Heart right ventricle (tissue), 16 donors: Measurements from ENCODE around the gene ANKRD16. TPM values are rescaled to one million over a fixed set of nuclear protein-coding genes. Genes with fewer than 3 reads are reported as not detected.
A peak's percentile ranks its signal among the peaks of the same experiment; 100 is the strongest.

Experiments used
- ATAC-seq, 8 donors: fragments of 200-7000 bp; cut with Tn5 transposase; one replicate each; pipeline ENCODE4 v1.9.1; 2020; ENCODE audit warnings: mild to moderate bottlenecking in 8 of 8, moderate library complexity in 8 of 8, moderate number of reproducible peaks in 1 of 8
- DNase-seq, 2 donors: peaks; one replicate each; pipeline ENCODE4 v3.0.0-alpha.2; 2020
- H3K27ac ChIP-seq, 10 donors: fragments of 200-600 bp; sonication (generic) in 2 of 10; one replicate each; pipeline versions ENCODE4 v1.5.0 to v1.8.0; 2020 to 2022; ENCODE audit warnings: mild to moderate bottlenecking in 3 of 10
- H3K27me3 ChIP-seq, 7 donors: fragments of 200-600 bp; one replicate each; pipeline ENCODE4 v1.8.0; 2021 to 2022; ENCODE audit warnings: mild to moderate bottlenecking in 2 of 7
- H3K36me3 ChIP-seq, 9 donors: fragments of 200-600 bp; sonication (generic) in 1 of 9; one replicate each; pipeline versions ENCODE4 v1.5.0 to v1.8.0; 2020 to 2022; ENCODE audit warnings: mild to moderate bottlenecking in 2 of 9
- H3K4me1 ChIP-seq, 9 donors: fragments of 200-600 bp; sonication (generic) in 1 of 9; one replicate each; pipeline versions ENCODE4 v1.5.0 to v1.8.0; 2020 to 2022; ENCODE audit warnings: mild to moderate bottlenecking in 4 of 9
- H3K4me3 ChIP-seq, 10 donors: fragments of 200-600 bp; sonication (generic) in 2 of 10; one replicate each; pipeline versions ENCODE4 v1.5.0 to v1.8.0; 2020 to 2022; ENCODE audit warnings: mild to moderate bottlenecking in 7 of 10, moderate library complexity in 2 of 10
- H3K9me3 ChIP-seq, 11 donors: fragments of 200-600 bp in 10 of 11; sonication (generic) in 2 of 11; one replicate each; pipeline versions ENCODE4 v1.5.0 to v1.8.0; 2013 to 2022; ENCODE audit warnings: mild to moderate bottlenecking in 2 of 11, control low read depth in 1 of 11, moderate library complexity in 1 of 11
- WGBS, 2 donors: extraction: QIAGEN DNeasy Blood & Tissue Kit; methylation state at CpG; one replicate each; pipeline ENCODE4 v1.1.7; 2013; ENCODE audit warnings: inconsistent platforms in 1 of 2; 5-methylcytosine and 5-hydroxymethylcytosine counted together
- intact Hi-C, 10 donors: fragments of 100-400 bp; cut with DNase I; formaldehyde crosslinking; loops; one replicate each; pipeline versions ENCODE4 v1.11.1 to v1.14.2; 2022
- polyA plus RNA-seq, 2 donors: library from polyadenylated mRNA; stranded (reverse); fragments of 200-250 nt; gene quantifications; one replicate each; pipeline ENCODE4 v1.2.3, GENCODE V29; 2013
- total RNA-seq, 10 donors: library from RNA; stranded (reverse); fragmentation: NEBNext Ultra II Directional in 3 of 10; extraction: Animal tissue kit (Norgen Biotek cat#: 25700) in 3 of 10; gene quantifications; one replicate each; pipeline versions ENCODE4 v1.2.1 to v1.2.4, GENCODE V29; 2021 to 2023
- TF ChIP-seq, protein P1 (sequence below), 9 donors: fragments of 200-600 bp; sonication (generic) in 2 of 9; IDR thresholded peaks; one replicate each; pipeline versions ENCODE4 v1.5.0 to v1.8.0; 2021 to 2022; ENCODE audit warnings: antibody characterized with exemption in 9 of 9, mild to moderate bottlenecking in 5 of 9, moderate library complexity in 1 of 9
- donor health status: Arrhythmogenic right ventricular cardiomyopathy.
- donor health status: ischemic (EF 13 %, LVEDD 7.1; RV severe dilation, severe dysfunction).
- donor health status: healthy with polysubstance abuse.
- donor health status: DM: no; HTN: yes; CAD: no.
- donor health status: DM: no; HTN: no; CAD: no.
- donor health status: ischemic (EF 25% LVEDD 6.9; RV normal size, moderate dysfunction).
- donor health status: ischemic (EF 25% LVEDD 5.7; RV mildly dilated, moderate dysfunction).
- donor health status: healthy.
- donor health status: DM: yes; HTN: yes; CAD: no.
- donor health status: Ischemic cardiomyopathy.
- donor health status: ischemic (EF 35%, LVEDD 5.7; RV mildly dilated, moderate dysfunction).
- donor health status: nonischemic (EF 11% LVEDD 7.7; RV severe dilation, severe dysfunction).
- donor health status: DM: yes; HTN: yes; CAD: no.
- donor health status: PGD.
- donor health status: ischemic (EF 29% LVEDD 5.4; RV normal size, mild dysfunction).
- donor health status: nonischemic (EF 23%, LVEDD 6.1; RV moderate dilation, normal function).

The ANKRD16 gene
- total and polyA plus RNA-seq, 12 donors = 2.2 to 3.9 (median 3.4) TPM

DNA sequence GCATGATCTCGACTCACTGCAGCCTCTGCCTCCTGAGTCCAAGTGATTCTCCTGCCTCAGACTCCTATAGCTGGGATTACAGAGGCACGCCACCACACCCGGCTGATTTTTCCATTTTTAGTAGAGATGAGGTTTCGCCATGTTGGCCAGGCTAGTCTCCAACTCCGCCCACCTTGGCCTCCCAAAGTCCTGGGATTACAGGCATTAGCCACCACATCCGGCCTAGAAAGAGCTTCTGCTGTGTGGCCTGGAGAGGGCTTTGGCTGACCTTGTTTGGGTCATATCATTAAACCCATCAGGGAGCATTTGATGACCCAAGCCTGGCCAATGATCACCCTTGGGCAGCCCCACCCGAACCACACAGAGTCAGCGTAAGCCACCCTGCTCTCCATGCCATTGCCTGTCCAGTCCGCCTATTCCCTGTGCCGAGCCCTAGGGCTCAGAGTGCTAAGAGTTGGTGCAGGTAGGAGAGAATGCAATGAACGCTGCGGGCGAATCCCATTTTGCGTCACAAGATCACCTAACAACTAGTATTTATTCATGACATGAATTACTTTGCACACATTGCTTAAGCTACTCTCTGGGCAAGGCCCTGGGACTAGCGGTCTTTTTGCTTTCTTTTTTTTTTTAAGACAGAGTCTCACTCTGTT is 54.1 kb downstream of the ANKRD16 start:
- Histone ChIP-seq H3K27me3 (no peaks in the 10 kb centered on the region), H3K27ac (no peak overlapping the region), H3K4me3 (no peak overlapping the region), H3K9me3 (no peaks in the 10 kb centered on the region), H3K4me1 (peaks cover 0 to 18% (median 7%) of the 10 kb centered on the region in 9 donors), H3K36me3 (no peaks in the 10 kb centered on the region)
- DNase-seq (no peak), ATAC-seq (no peak)
- TF ChIP-seq, protein P1, sequence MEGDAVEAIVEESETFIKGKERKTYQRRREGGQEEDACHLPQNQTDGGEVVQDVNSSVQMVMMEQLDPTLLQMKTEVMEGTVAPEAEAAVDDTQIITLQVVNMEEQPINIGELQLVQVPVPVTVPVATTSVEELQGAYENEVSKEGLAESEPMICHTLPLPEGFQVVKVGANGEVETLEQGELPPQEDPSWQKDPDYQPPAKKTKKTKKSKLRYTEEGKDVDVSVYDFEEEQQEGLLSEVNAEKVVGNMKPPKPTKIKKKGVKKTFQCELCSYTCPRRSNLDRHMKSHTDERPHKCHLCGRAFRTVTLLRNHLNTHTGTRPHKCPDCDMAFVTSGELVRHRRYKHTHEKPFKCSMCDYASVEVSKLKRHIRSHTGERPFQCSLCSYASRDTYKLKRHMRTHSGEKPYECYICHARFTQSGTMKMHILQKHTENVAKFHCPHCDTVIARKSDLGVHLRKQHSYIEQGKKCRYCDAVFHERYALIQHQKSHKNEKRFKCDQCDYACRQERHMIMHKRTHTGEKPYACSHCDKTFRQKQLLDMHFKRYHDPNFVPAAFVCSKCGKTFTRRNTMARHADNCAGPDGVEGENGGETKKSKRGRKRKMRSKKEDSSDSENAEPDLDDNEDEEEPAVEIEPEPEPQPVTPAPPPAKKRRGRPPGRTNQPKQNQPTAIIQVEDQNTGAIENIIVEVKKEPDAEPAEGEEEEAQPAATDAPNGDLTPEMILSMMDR (IDR thresholded peaks at IDR 0.05) = no peak
- intact Hi-C loops = no loop called here
- WGBS, 2 donors = 96 to 98% methylated on average over 15 of the region's 15 CpGs

DNA sequence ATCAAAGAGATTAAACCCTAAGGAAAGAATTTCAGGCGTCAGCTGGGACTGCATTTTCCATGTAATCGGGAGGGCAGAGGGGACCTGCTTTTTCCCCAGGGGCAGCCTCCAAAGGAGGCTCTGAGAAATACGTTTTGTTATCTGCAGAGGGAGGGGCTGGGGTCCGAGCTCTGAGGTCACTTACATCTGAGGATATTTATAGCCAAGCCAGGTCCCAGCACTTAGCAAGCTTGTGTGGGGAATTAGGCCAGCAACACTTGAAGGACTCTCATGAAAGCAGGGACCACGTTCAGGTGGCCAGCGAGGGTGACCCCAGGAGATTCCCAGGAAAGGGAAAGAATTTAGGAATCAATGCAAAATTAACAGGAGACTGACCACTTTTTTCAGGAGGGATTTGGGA is 55.9 kb downstream of the ANKRD16 start:
- ATAC-seq (peak in 6 of 8 donors; percentile 47 to 89 (median 73)), DNase-seq (peak in 1 of 2 donors; percentile 25)
- 14 to 25% methylated on average over 6 of the region's 6 CpGs for WGBS, 2 donors
- H3K4me1 ChIP-seq = peaks cover 0 to 9% (median 3%) of the 10 kb centered on the region in 9 donors
- H3K27me3 ChIP-seq = no peaks in the 10 kb centered on the region
- TF ChIP-seq, protein P1 (IDR thresholded peaks at IDR 0.05) = no peak
- H3K27ac ChIP-seq = no peak overlapping the region
- H3K4me3 ChIP-seq = peak overlapping the region in 1 of 10 donors; percentile 13
- no peaks in the 10 kb centered on the region for H3K9me3 ChIP-seq
- H3K36me3 ChIP-seq = no peaks in the 10 kb centered on the region
- intact Hi-C loops = no loop called here

DNA sequence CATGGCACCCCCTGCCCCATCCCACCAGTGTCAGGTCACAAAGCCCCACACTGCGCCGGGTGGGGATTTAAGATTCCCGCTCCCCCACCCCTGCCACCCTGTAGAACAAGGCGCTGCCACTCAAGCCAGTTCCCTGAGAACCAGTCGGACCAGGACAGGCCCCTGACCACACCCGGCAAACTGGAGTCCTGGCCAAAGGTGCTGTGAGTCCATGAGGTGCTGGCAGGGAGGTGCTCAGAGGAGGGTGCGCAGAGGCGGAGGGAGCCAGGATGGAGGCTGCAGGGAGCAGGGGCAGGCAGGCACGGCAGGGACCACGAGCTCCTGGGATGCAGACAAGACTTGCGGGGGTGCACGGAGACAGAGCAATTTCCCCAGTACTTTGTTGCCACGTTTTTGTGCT is 56.7 kb downstream of the ANKRD16 start:
- ATAC-seq = no peak
- Histone ChIP-seq H3K4me3 (no peak overlapping the region), H3K36me3 (no peaks in the 10 kb centered on the region), H3K4me1 (peaks cover 0 to 9% (median 3%) of the 10 kb centered on the region in 9 donors), H3K9me3 (no peaks in the 10 kb centered on the region), H3K27ac (no peak overlapping the region), H3K27me3 (no peaks in the 10 kb centered on the region)
- TF ChIP-seq, protein P1 (IDR thresholded peaks at IDR 0.05) = no peak
- intact Hi-C loops = no loop called here
- 86 to 89% methylated on average over 13 of the region's 13 CpGs for WGBS, 2 donors
- DNase-seq = no peak

DNA sequence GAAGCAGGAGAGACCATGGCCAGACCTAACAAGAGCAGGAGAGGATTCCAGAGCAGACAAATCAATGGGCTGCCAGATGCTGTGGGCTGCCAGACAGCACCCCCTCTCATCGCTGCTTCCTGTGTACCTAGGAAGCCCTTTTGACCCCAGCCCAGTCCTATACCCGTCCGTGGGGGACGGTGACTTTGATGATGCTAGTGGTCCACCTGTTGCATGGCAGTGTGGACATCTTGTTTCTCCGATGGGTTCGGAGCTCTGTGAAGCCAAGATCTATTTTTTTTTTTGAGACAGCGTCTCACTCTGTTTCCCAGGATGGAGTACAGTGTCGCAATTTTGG is 58.3 kb downstream of the ANKRD16 start:
- WGBS, 2 donors = 89 to 90% methylated on average over 8 of the region's 8 CpGs
- intact Hi-C loops = no loop called here
- no peaks in the 10 kb centered on the region for H3K27me3 ChIP-seq
- DNase-seq (no peak), ATAC-seq (no peak)
- no peaks in the 10 kb centered on the region for H3K9me3 ChIP-seq
- TF ChIP-seq, protein P1 (IDR thresholded peaks at IDR 0.05) = no peak
- peaks cover 0 to 9% (median 3%) of the 10 kb centered on the region in 9 donors for H3K4me1 ChIP-seq
- H3K27ac ChIP-seq = no peak overlapping the region
- H3K4me3 ChIP-seq = no peak overlapping the region
- no peaks in the 10 kb centered on the region for H3K36me3 ChIP-seq
